ENCODE measurements around the gene MTA1.

DNA sequence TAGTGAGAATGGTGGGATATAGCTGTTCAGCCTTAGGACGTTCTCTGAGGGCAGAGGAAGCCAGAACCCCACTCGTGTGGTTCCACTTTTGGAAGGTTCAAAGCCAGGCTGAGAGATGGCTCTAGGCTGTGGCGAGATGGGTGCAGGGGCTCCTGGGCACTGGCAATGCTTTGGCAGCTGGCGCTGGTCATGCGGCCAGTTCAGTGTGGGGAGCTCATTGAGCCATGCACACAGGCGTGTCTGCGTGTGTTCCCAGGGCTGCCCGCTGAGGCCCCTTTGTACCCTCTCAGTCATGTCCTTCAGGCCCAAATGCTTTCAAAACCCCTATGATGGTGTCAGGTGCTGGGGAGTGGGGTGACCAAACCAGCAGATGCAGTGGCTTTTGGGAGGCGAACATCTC, 19.6 kb upstream of the MTA1 start:
- TF ChIP-seq EZH2phosphoT487 (conservative IDR thresholded peaks at IDR 0.05; ENCODE audit: low read length), result no peak
- TF ChIP-seq, protein P1, sequence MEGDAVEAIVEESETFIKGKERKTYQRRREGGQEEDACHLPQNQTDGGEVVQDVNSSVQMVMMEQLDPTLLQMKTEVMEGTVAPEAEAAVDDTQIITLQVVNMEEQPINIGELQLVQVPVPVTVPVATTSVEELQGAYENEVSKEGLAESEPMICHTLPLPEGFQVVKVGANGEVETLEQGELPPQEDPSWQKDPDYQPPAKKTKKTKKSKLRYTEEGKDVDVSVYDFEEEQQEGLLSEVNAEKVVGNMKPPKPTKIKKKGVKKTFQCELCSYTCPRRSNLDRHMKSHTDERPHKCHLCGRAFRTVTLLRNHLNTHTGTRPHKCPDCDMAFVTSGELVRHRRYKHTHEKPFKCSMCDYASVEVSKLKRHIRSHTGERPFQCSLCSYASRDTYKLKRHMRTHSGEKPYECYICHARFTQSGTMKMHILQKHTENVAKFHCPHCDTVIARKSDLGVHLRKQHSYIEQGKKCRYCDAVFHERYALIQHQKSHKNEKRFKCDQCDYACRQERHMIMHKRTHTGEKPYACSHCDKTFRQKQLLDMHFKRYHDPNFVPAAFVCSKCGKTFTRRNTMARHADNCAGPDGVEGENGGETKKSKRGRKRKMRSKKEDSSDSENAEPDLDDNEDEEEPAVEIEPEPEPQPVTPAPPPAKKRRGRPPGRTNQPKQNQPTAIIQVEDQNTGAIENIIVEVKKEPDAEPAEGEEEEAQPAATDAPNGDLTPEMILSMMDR (IDR thresholded peaks at IDR 0.05; ENCODE audit: insufficient read depth, low read length, poor library complexity, severe bottlenecking), result no peak

Measured in SU-DHL-6 (cell line).